Heart right ventricle (tissue), 16 donors: Measurements from ENCODE around the gene CDH13. TPM values are rescaled to one million over a fixed set of nuclear protein-coding genes. Genes with fewer than 3 reads are reported as not detected.

ENCODE experiments used
- ATAC-seq, 8 donors: fragments of 200-7000 bp; cut with Tn5 transposase; one replicate each; pipeline ENCODE4 v1.9.1; 2020; ENCODE audit warnings: mild to moderate bottlenecking in 8 of 8, moderate library complexity in 8 of 8, moderate number of reproducible peaks in 1 of 8
- DNase-seq, 2 donors: peaks; one replicate each; pipeline ENCODE4 v3.0.0-alpha.2; 2020
- H3K27ac ChIP-seq, 10 donors: fragments of 200-600 bp; sonication (generic) in 2 of 10; one replicate each; pipeline versions ENCODE4 v1.5.0 to v1.8.0; 2020 to 2022; ENCODE audit warnings: mild to moderate bottlenecking in 3 of 10
- H3K27me3 ChIP-seq, 7 donors: fragments of 200-600 bp; one replicate each; pipeline ENCODE4 v1.8.0; 2021 to 2022; ENCODE audit warnings: mild to moderate bottlenecking in 2 of 7
- H3K36me3 ChIP-seq, 9 donors: fragments of 200-600 bp; sonication (generic) in 1 of 9; one replicate each; pipeline versions ENCODE4 v1.5.0 to v1.8.0; 2020 to 2022; ENCODE audit warnings: mild to moderate bottlenecking in 2 of 9
- H3K4me1 ChIP-seq, 9 donors: fragments of 200-600 bp; sonication (generic) in 1 of 9; one replicate each; pipeline versions ENCODE4 v1.5.0 to v1.8.0; 2020 to 2022; ENCODE audit warnings: mild to moderate bottlenecking in 4 of 9
- H3K4me3 ChIP-seq, 10 donors: fragments of 200-600 bp; sonication (generic) in 2 of 10; one replicate each; pipeline versions ENCODE4 v1.5.0 to v1.8.0; 2020 to 2022; ENCODE audit warnings: mild to moderate bottlenecking in 7 of 10, moderate library complexity in 2 of 10
- H3K9me3 ChIP-seq, 11 donors: fragments of 200-600 bp in 10 of 11; sonication (generic) in 2 of 11; one replicate each; pipeline versions ENCODE4 v1.5.0 to v1.8.0; 2013 to 2022; ENCODE audit warnings: mild to moderate bottlenecking in 2 of 11, control low read depth in 1 of 11, moderate library complexity in 1 of 11
- WGBS, 2 donors: extraction: QIAGEN DNeasy Blood & Tissue Kit; methylation state at CpG; one replicate each; pipeline ENCODE4 v1.1.7; 2013; ENCODE audit warnings: inconsistent platforms in 1 of 2; 5-methylcytosine and 5-hydroxymethylcytosine counted together
- intact Hi-C, 10 donors: fragments of 100-400 bp; cut with DNase I; formaldehyde crosslinking; loops; one replicate each; pipeline versions ENCODE4 v1.11.1 to v1.14.2; 2022
- polyA plus RNA-seq, 2 donors: library from polyadenylated mRNA; stranded (reverse); fragments of 200-250 nt; gene quantifications; one replicate each; pipeline ENCODE4 v1.2.3, GENCODE V29; 2013
- total RNA-seq, 10 donors: library from RNA; stranded (reverse); fragmentation: NEBNext Ultra II Directional in 3 of 10; extraction: Animal tissue kit (Norgen Biotek cat#: 25700) in 3 of 10; gene quantifications; one replicate each; pipeline versions ENCODE4 v1.2.1 to v1.2.4, GENCODE V29; 2021 to 2023
- TF ChIP-seq, protein P1 (sequence below), 9 donors: fragments of 200-600 bp; sonication (generic) in 2 of 9; IDR thresholded peaks; one replicate each; pipeline versions ENCODE4 v1.5.0 to v1.8.0; 2021 to 2022; ENCODE audit warnings: antibody characterized with exemption in 9 of 9, mild to moderate bottlenecking in 5 of 9, moderate library complexity in 1 of 9
- donor health status: Arrhythmogenic right ventricular cardiomyopathy.
- donor health status: ischemic (EF 13 %, LVEDD 7.1; RV severe dilation, severe dysfunction).
- donor health status: healthy with polysubstance abuse.
- donor health status: DM: no; HTN: yes; CAD: no.
- donor health status: DM: no; HTN: no; CAD: no.
- donor health status: ischemic (EF 25% LVEDD 6.9; RV normal size, moderate dysfunction).
- donor health status: ischemic (EF 25% LVEDD 5.7; RV mildly dilated, moderate dysfunction).
- donor health status: healthy.
- donor health status: DM: yes; HTN: yes; CAD: no.
- donor health status: Ischemic cardiomyopathy.
- donor health status: ischemic (EF 35%, LVEDD 5.7; RV mildly dilated, moderate dysfunction).
- donor health status: nonischemic (EF 11% LVEDD 7.7; RV severe dilation, severe dysfunction).
- donor health status: DM: yes; HTN: yes; CAD: no.
- donor health status: PGD.
- donor health status: ischemic (EF 29% LVEDD 5.4; RV normal size, mild dysfunction).
- donor health status: nonischemic (EF 23%, LVEDD 6.1; RV moderate dilation, normal function).

Gene CDH13
- total and polyA plus RNA-seq, 12 donors, result 15.5 to 221 (median 168) TPM

DNA sequence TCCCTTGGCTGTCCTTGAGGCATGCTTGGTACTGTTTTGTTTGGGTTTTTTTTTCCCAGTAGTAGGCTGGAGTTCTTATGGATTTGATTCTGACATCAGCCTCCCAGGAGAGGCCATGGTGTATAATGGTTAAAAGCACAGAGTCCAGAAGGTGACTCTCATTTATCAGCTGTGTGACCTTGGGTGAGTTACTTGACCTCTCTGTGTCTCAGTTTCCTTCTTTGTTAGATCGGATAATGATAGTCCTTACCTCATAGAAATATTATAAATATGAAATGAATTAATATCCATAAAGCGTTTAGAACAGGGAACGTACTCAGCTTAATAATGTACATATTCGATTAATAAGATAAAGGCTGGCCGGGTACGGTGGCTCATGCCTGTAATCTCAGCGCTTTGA is 810.3 kb downstream of the CDH13 start:
- Histone ChIP-seq H3K36me3 (no peaks in the 10 kb centered on the region), H3K27ac (no peak overlapping the region), H3K27me3 (no peaks in the 10 kb centered on the region), H3K4me3 (no peak overlapping the region), H3K4me1 (peaks cover 0 to 5% (median 0%) of the 10 kb centered on the region in 9 donors), H3K9me3 (no peaks in the 10 kb centered on the region)
- 88 to 95% methylated on average over 7 of the region's 7 CpGs for WGBS, 2 donors
- ATAC-seq (no peak), DNase-seq (no peak)
- TF ChIP-seq, protein P1, sequence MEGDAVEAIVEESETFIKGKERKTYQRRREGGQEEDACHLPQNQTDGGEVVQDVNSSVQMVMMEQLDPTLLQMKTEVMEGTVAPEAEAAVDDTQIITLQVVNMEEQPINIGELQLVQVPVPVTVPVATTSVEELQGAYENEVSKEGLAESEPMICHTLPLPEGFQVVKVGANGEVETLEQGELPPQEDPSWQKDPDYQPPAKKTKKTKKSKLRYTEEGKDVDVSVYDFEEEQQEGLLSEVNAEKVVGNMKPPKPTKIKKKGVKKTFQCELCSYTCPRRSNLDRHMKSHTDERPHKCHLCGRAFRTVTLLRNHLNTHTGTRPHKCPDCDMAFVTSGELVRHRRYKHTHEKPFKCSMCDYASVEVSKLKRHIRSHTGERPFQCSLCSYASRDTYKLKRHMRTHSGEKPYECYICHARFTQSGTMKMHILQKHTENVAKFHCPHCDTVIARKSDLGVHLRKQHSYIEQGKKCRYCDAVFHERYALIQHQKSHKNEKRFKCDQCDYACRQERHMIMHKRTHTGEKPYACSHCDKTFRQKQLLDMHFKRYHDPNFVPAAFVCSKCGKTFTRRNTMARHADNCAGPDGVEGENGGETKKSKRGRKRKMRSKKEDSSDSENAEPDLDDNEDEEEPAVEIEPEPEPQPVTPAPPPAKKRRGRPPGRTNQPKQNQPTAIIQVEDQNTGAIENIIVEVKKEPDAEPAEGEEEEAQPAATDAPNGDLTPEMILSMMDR (IDR thresholded peaks at IDR 0.05), result no peak
- intact Hi-C loops, result loop anchor here in 1 of 10 donors (10.0 kb wide), 1 partner anchor 62 kb away; no protein-coding TSS in a partner anchor

DNA sequence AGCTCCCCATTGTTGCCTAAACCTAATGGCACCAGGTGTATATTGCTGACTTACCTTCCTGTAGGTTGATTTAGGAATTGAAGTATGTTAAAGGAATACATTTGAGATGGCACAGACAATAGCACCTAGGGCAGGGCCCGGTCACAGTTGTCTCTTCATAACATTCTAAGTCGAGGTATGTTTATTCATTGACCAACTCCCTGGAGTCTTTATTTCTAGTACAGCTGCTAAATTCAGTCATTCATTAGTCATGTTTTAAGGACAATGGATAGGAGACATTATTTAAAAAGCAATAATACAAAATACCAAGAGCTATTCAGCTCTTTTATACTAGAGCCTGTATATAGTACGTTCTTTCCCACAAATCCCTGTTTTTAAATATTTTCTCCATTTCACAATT is 811.6 kb downstream of the CDH13 start:
- no peaks in the 10 kb centered on the region for H3K9me3 ChIP-seq
- 81 to 88% methylated on average over 3 of the region's 3 CpGs for WGBS, 2 donors
- H3K36me3 ChIP-seq, result no peaks in the 10 kb centered on the region
- ATAC-seq (no peak), DNase-seq (no peak)
- no peak overlapping the region for H3K27ac ChIP-seq
- TF ChIP-seq, protein P1 (IDR thresholded peaks at IDR 0.05), result no peak
- H3K4me3 ChIP-seq, result no peak overlapping the region
- intact Hi-C loops, result loop anchor here in 1 of 10 donors (10.0 kb wide), 1 partner anchor 64 kb away; no protein-coding TSS in a partner anchor
- H3K4me1 ChIP-seq, result peaks cover 0 to 5% (median 0%) of the 10 kb centered on the region in 9 donors
- no peaks in the 10 kb centered on the region for H3K27me3 ChIP-seq

DNA sequence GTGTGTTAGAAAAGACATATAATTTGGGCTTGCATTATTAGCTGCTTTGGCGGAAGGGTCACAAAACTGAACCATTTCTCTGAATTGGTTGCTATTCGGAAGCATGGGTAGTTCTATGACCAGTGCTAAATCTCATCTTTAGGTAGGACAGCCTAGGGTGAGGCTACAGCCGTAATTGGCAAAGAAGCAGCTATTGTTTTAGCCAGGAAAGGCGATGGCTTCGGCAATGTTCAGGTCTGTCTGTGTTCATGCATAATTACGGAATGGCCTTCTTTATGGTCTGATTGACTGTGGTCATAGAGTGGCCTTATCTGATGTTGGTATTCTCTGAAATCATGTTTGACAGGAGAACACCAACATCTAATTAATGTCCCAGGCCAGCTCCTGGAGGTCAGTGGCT is 812.6 kb downstream of the CDH13 start:
- Histone ChIP-seq H3K27me3 (no peaks in the 10 kb centered on the region), H3K4me3 (no peak overlapping the region), H3K36me3 (no peaks in the 10 kb centered on the region), H3K27ac (no peak overlapping the region), H3K9me3 (no peaks in the 10 kb centered on the region), H3K4me1 (peaks cover 0 to 5% (median 0%) of the 10 kb centered on the region in 9 donors)
- WGBS, 2 donors, result 64 to 70% methylated on average over 6 of the region's 6 CpGs
- intact Hi-C loops, result loop anchor here in 1 of 10 donors (10.0 kb wide), 1 partner anchor 65 kb away; no protein-coding TSS in a partner anchor
- TF ChIP-seq, protein P1 (IDR thresholded peaks at IDR 0.05), result no peak
- no peak for DNase-seq
- peak in 5 of 8 donors; percentile 34 to 72 (median 42) for ATAC-seq

DNA sequence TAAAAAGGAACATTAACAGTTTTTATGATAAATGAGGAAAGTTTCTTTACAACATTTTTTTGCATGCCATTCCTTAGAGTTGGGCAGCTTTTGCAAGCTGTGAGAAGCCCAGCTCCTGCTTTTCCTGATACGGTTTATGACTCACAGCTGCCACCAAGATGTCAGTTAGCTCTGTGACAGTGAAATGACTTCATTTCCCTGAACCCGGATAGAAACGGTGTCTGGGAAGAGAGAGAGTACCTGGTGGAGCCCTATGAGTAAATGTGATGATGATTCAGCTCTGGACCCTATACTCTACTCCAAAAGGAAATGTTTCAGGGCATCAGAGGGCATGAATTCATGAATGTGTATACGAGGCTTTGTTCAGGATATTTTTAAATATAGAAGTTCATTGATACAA is 814.7 kb downstream of the CDH13 start:
- TF ChIP-seq, protein P1 (IDR thresholded peaks at IDR 0.05), result peak in 1 of 9 donors; percentile 14
- 30 to 32% methylated on average over 4 of the region's 4 CpGs for WGBS, 2 donors
- intact Hi-C loops, result loop anchor here in 7 of 10 donors (10.0 kb wide), 5 partner anchors 237 to 1177 kb away; partner anchors contain the start of gene CDH13 (in 1 of the 7)
- no peaks in the 10 kb centered on the region for H3K9me3 ChIP-seq
- no peaks in the 10 kb centered on the region for H3K27me3 ChIP-seq
- H3K36me3 ChIP-seq, result no peaks in the 10 kb centered on the region
- H3K27ac ChIP-seq, result peak overlapping the region in 1 of 10 donors; percentile 18
- no peak for DNase-seq
- ATAC-seq, result peak in 3 of 8 donors; percentile 22 to 91 (median 52)
- H3K4me3 ChIP-seq, result no peak overlapping the region
- H3K4me1 ChIP-seq, result peaks cover 0 to 5% (median 0%) of the 10 kb centered on the region in 9 donors
